ENCODE data around the gene NOX3. TPM values are rescaled to one million over a fixed set of nuclear protein-coding genes. Genes with fewer than 3 reads are reported as not detected.

Gene NOX3
- total and polyA plus RNA-seq, 10 of the 15 experiments (the other 5 are each of a cell fraction or from before 2014, with no cell fraction given): not detected

- TF ChIP-seq ZNF207 (IDR thresholded peaks at IDR 0.05; ENCODE audit: borderline replicate concordance) (no peak), NFIC (IDR thresholded peaks at IDR 0.05; ENCODE audit: low read depth, low read length) (no peak), TARDBP (IDR thresholded peaks at IDR 0.05; ENCODE audit: borderline replicate concordance) (no peak), ZZZ3 (IDR thresholded peaks at IDR 0.05; ENCODE audit: control insufficient read depth, insufficient read length, low read depth) (no peak)
Observed at GRCh38 chr6:155408231-155408630, 47.4 kb downstream of the NOX3 start (continued).

GRCh38 chr6:155406801-155407200, 48.8 kb downstream of the NOX3 start:
- H3K9me3 ChIP-seq (replicated peaks; ENCODE audit: control insufficient read depth, insufficient read depth, low read length): no peaks in the 10 kb centered on the region; the same call in 2 of the 3 replicates
- ChIA-PET SMC1A (ENCODE audit: uncharacterized antibody, unreplicated experiment) (no interaction called here), CTCF (no interaction called here), RAD21 (ENCODE audit: unreplicated experiment) (no interaction called here), POLR2A (no interaction called here)
- H3K27ac ChIP-seq (ENCODE audit: control insufficient read depth, insufficient read depth): no peak overlapping the region
- no peak overlapping the region for H3K4me2 ChIP-seq (ENCODE audit: control insufficient read depth, insufficient read depth)
- H3K27me3 ChIP-seq (replicated peaks in 1 of 2; ENCODE audit: control insufficient read depth in 2 of 2, insufficient read depth in 2 of 2, low read length in 1 of 2): no peaks in the 10 kb centered on the region
- no peak overlapping the region for H3K4me3 ChIP-seq
- intact Hi-C loops (cut with micrococcal nuclease; ENCODE audit: unreplicated experiment) (no loop called here), in situ Hi-C loops (cut with MboI) (no loop called here)
- WGBS (ENCODE audit: insufficient coverage, insufficient replicate concordance, low lambda C conversion rate, missing lambda C conversion rate): 5% methylated on average over 1 of the region's 1 CpG
- H2AFZ ChIP-seq (ENCODE audit: control insufficient read depth, low read depth, low read length): no peak overlapping the region
- no peaks in the 10 kb centered on the region for H3K36me3 ChIP-seq (ENCODE audit: control insufficient read depth in 2 of 2, insufficient read depth in 2 of 2, low read length in 1 of 2)
- no peaks in the 10 kb centered on the region for H3K4me1 ChIP-seq (ENCODE audit: control insufficient read depth, insufficient read depth, low read length)
- DNase-seq (ENCODE audit: low read depth, low spot score) (no peak), ATAC-seq (no peak), FAIRE-seq (no peak)
- H4K20me1 ChIP-seq (ENCODE audit: control insufficient read depth, insufficient read depth): no peaks in the 10 kb centered on the region
- H3K9ac ChIP-seq (ENCODE audit: control insufficient read depth, insufficient read depth, low read length): no peak overlapping the region
- H3K79me2 ChIP-seq (ENCODE audit: control insufficient read depth, insufficient read depth, low read length): no peaks in the 10 kb centered on the region
- TF ChIP-seq CEBPB (IDR thresholded peaks at IDR 0.05; ENCODE audit: borderline replicate concordance in 1 of 2, low read depth in 2 of 2, low read length in 2 of 2) (no peak), IRF4 (IDR thresholded peaks at IDR 0.05; ENCODE audit: low read depth, low read length) (no peak)
- TF ChIP-seq, protein P1, sequence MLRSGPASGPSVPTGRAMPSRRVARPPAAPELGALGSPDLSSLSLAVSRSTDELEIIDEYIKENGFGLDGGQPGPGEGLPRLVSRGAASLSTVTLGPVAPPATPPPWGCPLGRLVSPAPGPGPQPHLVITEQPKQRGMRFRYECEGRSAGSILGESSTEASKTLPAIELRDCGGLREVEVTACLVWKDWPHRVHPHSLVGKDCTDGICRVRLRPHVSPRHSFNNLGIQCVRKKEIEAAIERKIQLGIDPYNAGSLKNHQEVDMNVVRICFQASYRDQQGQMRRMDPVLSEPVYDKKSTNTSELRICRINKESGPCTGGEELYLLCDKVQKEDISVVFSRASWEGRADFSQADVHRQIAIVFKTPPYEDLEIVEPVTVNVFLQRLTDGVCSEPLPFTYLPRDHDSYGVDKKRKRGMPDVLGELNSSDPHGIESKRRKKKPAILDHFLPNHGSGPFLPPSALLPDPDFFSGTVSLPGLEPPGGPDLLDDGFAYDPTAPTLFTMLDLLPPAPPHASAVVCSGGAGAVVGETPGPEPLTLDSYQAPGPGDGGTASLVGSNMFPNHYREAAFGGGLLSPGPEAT (IDR thresholded peaks at IDR 0.05; ENCODE audit: low read depth): no peak
- no TSS peak for BruUV-seq (replicated peaks)
